Ovary (tissue), 3 donors: ENCODE measurements around the gene TNFAIP8L1.

Experiments
- POLR2A ChIP-seq: fragments of 450-650 bp; IDR thresholded peaks from one replicate; pipeline ENCODE4 v1.6.1; 2017; ENCODE audit warnings: antibody characterized with exemption, mild to moderate bottlenecking, moderate library complexity
- TF ChIP-seq, protein P1 (sequence below), 3 donors: fragments of 450-650 bp in 2 of 3; fragments of 200-600 bp in 1 of 3; IDR thresholded peaks; one replicate each; pipeline versions ENCODE4 v1.5.1 to v1.8.0; 2016 to 2022; ENCODE audit warnings: antibody characterized with exemption in 3 of 3, mild to moderate bottlenecking in 1 of 3
- donor health status: DM: no; HTN: no; CAD: no.

DNA sequence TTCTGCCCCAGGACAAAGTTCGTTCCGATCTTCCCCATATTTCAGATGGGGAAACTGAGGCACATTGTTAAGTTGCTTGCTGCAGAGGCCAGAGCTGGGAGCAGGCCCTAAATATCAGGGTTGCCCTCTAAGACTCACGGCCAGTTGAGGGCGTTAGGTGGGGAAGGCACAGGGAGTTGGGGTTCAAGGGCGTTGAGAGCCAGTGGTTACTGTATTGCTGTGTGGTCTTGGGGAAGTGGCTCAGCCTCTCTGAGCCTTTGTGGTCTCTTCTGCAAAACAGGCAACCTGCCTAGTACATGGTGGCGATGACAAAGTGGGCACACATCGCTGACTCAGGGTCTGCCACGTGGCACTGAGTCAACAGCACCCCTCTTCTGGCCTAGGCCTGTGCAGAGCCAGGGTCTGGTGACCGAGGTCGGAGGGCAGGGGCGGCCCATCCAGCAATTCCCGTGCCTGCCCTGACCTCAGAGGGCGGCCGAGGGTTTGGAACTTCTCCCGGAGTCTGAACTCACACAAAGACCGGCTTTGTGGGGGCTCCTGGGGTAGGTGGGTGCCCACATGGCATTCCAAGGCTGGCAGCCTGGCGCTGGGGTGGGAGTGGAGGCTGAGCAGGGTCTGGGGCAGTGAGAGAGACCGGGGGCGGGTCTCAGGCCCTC, 10.2 kb downstream of the TNFAIP8L1 start:
- TF ChIP-seq, protein P1, sequence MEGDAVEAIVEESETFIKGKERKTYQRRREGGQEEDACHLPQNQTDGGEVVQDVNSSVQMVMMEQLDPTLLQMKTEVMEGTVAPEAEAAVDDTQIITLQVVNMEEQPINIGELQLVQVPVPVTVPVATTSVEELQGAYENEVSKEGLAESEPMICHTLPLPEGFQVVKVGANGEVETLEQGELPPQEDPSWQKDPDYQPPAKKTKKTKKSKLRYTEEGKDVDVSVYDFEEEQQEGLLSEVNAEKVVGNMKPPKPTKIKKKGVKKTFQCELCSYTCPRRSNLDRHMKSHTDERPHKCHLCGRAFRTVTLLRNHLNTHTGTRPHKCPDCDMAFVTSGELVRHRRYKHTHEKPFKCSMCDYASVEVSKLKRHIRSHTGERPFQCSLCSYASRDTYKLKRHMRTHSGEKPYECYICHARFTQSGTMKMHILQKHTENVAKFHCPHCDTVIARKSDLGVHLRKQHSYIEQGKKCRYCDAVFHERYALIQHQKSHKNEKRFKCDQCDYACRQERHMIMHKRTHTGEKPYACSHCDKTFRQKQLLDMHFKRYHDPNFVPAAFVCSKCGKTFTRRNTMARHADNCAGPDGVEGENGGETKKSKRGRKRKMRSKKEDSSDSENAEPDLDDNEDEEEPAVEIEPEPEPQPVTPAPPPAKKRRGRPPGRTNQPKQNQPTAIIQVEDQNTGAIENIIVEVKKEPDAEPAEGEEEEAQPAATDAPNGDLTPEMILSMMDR (IDR thresholded peaks at IDR 0.05): no peak
- TF ChIP-seq POLR2A: no peak
